Left colon (tissue), 2 donors: ENCODE data around the gene SPI1. TPM values are rescaled to one million over a fixed set of nuclear protein-coding genes. Genes with fewer than 3 reads are reported as not detected.

ENCODE experiments used
- ATAC-seq: fragments of 200-7000 bp; cut with Tn5 transposase; one replicate; pipeline ENCODE4 v1.9.1; 2020; ENCODE audit warnings: mild to moderate bottlenecking, moderate library complexity
- DNase-seq, 2 donors: peaks; one replicate each; pipeline ENCODE4 v3.0.0-alpha.2; 2020
- intact Hi-C, 2 donors: fragments of 100-400 bp; cut with DNase I in 1 of 2; cut with micrococcal nuclease in 1 of 2; formaldehyde crosslinking; loops; one replicate each; pipeline versions ENCODE4 v1.11.2 to v1.14.0; 2022; cut with DNase I, micrococcal nuclease
- long read RNA-seq: library from polyadenylated mRNA; unstranded; transcript quantifications from one replicate; pipeline ENCODE4 v2.0.0, GENCODE V29; 2021
- total RNA-seq, 2 donors: library from RNA; stranded (reverse); fragmentation: NEBNext Ultra II Directional; extraction: Animal tissue kit (Norgen Biotek cat#: 25700); gene quantifications; one replicate each; pipeline ENCODE4 v1.2.1, GENCODE V29; 2021
- donor health status: DM: no; HTN: no; CAD: no.
- donor health status: DM: yes; HTN: yes; CAD: no.

The SPI1 gene
- 10 to 100 TPM in 1 of 2 donors, 1 to 10 TPM in 1; 5.0 to 15.8 TPM for total RNA-seq
- long read RNA-seq, partial matches to known transcripts, result 1 of 2 reads
- long read RNA-seq, other reads (novel, unspliced or antisense), result 0 of 2 reads

GRCh38 chr11:47378010-47378835 is at the start of gene SPI1:
Gene SPI1, minus strand, starts transcription at chr11:47378547. Its CDS starts 194 bp downstream, at chr11:47378353.
- ATAC-seq (peak; percentile 28), DNase-seq (peak; percentile 68 to 72)
- intact Hi-C loops, result loop anchor here (10.0 kb wide), 2 partner anchors 67 to 77 kb away; partner anchors contain the start of gene RAPSN (in 1 of the 2)

DNA sequence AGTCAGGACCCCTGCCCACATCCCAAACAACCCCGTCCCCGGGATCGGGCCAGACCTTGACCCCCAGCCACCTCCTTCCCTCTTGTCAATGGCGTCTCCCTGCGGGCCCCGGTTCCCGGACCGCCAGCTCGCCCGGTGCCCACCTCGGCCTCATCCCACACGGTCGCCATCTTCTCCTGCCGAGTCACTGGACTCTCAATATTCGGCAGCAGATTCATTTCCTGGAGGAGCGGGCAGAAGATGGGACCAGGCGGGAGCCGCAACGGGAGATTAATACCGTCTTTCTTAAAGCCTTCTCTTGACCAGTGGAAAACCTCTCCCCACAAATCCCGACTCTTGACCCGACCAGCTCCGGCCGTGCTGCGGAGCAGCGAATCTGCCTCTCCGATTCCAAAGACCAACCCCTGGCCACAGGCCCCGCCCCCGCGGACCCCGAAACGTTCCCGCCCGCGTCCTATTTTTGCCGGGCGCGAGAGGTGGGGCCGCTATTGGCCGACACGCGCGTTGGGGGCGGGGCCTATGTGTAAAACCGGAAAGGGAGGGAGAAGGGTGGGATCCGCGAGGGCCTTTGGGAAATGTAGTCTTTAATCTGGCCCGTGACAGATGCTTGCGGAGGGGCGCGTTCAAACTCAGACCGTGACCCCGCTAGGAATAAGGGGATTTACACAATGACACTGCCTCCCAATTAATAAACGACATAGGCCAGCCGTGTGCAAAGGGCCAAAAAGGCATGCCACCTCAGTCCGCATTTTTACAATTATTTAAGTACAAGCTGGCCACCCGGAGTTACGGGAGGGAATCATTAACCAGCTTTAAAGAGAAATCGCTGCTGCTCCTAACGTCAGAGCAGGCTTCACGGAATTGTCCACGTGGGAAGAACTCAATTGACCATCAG is 48.0 kb upstream of the SPI1 start, which contains the start of gene PSMC3:
Gene PSMC3 (minus strand): TSS at position 378 of the 895 bp plus-strand sequence. CDS start 160 bp downstream, at position 218.
- peak; percentile 96 for ATAC-seq
- intact Hi-C loops, result no loop called here

DNA sequence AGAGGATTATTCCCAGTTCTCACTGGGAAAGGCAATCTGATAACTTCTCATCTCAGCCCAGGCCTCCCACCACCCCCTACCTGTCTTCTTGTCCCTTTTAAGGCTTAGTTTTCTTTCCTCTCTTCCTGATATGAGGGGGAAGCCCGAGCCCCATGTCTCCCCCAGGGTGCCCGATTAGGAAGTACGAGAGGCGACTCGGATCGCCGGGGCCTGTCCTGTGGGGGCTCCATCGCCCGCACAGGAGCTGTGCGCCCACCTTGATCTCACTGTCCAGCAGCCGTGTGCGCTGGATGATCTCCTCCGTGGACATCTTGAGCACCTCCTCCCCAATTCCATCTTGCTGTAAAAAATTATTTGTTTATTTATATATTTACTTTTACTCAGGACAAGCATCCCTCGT is 47.3 kb upstream of the SPI1 start:
- DNase-seq (no peak), ATAC-seq (no peak)
- intact Hi-C loops, result no loop called here

More for the DNA sequence above, 48.0 kb upstream of the SPI1 start, which contains the start of gene PSMC3:
- peak; percentile 98 to 100 for DNase-seq

DNA sequence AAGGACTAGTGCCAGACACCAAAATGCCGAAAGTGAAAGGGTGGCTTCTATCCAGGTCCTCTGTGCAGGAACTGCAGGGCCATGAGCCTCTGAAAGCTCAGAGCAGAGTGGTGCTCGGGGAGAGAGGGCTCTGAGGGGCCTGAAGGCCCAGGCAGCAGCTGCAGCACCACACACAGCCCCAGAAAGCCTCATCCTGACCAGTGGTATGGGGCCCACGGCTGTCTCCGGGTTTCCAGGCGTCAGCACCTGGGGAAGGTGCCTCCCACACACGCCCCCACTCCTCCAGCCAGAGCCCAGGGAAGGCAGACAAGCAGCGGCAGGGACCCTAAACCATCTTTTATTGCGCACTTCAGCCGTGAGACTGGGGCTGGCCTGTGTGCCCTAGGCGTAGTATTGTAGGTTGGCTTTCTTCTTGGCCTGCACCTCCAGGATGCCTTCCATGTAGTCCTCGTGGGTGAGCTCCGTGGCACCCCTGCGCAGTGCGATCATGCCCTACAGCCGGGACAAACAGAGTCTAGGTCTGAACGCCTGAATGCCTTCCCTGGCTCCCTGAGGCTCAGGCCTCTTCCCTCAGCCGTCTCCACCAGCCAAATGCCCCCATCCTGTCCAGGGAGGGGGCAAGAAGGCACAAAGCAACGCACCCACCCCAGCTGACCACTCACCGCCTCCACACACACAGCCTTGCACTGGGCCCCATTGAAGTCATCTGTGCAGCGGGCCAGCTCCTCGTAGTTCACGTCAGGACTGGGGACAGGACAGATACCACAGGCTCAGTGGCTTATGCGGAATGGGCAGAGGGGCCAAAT is 40.3 kb upstream of the SPI1 start:
- DNase-seq (no peak), ATAC-seq (no peak)
- intact Hi-C loops, result no loop called here

- DNase-seq, result no peak
- no peak for ATAC-seq
- intact Hi-C loops, result no loop called here
Measured at GRCh38 chr11:47417712-47418111, 39.4 kb upstream of the SPI1 start.

DNA sequence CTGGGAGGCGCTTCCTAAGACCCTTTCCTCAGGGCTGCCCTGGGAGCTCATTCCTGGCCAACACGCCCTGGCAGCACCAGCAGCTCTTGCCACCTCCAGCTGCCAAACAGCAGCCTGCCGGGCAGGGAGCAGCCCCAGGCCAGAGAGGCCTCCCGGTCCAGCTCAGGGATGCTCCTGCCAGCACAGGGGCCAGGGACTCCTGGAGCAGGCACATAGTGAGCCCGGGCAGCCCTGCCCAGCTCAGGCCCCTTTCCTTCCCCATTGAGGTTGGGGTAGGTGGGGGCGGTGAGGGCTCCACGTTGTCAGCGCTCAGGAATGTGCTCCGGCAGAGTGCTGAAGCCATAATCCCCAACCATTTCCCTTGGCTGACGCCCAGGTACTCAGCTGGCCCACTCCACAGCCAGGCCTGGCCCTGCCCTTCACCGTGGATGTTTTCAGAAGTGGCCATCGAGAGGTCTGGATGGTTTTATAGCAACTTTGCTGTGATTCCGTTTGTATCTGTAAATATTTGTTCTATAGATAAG is 37.7 kb upstream of the SPI1 start:
- DNase-seq (peak; percentile 67 to 68), ATAC-seq (peak; percentile 59)
- intact Hi-C loops, result no loop called here

GRCh38 chr11:47415091-47415854 is 36.9 kb upstream of the SPI1 start:
- ATAC-seq (no peak), DNase-seq (no peak)
- intact Hi-C loops, result no loop called here

DNA sequence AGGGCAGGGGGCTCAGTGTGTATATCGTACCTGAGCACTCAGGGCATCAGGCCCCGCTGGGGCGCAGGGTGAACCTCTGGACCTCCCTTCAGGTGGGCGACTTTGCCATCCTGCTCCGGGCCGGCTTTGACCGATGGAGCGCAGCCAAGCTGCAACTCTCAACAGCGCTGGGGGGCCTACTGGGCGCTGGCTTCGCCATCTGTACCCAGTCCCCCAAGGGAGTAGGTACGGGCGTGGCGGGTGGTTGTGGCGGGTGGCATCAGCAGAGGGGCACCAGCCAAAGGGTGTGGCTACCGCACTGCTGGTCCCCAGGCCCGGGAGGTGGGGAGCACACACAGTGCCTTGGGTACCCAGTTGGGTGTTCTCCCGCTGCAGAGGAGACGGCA is 36.3 kb upstream of the SPI1 start:
- DNase-seq (no peak), ATAC-seq (no peak)
- intact Hi-C loops, result no loop called here

DNA sequence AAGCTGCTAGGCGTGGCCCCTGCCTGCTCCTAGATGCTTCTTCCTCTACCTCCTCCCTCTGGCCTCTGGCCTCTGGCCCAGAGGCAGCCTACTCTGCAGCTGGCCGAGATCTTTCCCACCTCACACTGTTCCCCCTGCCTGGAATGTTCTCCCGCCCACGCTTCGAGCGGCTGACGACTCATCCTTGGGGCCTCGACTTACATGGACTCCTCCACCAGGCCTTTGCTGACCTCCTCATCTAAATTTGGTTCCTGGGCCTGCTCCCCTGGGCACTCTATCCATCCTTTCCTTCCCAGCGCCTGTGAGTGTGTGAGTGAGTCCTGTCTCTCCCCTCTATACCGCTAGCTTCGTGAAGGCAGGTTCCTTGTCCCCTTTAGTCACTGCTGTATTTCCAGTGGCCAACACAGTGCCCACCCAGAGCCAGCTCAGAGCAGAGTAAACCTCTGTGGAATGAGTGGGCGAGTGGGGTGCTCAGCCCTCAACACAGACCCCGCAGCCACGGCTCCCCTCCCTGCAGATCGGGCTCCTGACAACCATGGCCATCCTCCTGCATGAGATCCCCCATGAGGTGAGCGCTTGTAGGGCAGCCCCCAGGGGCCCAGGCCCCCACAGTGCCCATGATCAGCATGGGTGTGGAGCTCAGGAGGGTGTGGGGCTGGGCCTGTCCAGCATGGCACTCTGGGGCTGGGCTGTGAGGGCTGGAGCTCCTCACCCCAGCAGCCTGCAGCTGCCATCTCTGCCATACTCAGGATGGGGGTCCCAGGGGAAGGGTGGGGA is 35.7 kb upstream of the SPI1 start:
- intact Hi-C loops, result no loop called here
- no peak for ATAC-seq
- DNase-seq, result no peak

GRCh38 chr11:47413351-47413750 is 35.0 kb upstream of the SPI1 start:
- DNase-seq (no peak), ATAC-seq (no peak)
- intact Hi-C loops, result no loop called here

DNA sequence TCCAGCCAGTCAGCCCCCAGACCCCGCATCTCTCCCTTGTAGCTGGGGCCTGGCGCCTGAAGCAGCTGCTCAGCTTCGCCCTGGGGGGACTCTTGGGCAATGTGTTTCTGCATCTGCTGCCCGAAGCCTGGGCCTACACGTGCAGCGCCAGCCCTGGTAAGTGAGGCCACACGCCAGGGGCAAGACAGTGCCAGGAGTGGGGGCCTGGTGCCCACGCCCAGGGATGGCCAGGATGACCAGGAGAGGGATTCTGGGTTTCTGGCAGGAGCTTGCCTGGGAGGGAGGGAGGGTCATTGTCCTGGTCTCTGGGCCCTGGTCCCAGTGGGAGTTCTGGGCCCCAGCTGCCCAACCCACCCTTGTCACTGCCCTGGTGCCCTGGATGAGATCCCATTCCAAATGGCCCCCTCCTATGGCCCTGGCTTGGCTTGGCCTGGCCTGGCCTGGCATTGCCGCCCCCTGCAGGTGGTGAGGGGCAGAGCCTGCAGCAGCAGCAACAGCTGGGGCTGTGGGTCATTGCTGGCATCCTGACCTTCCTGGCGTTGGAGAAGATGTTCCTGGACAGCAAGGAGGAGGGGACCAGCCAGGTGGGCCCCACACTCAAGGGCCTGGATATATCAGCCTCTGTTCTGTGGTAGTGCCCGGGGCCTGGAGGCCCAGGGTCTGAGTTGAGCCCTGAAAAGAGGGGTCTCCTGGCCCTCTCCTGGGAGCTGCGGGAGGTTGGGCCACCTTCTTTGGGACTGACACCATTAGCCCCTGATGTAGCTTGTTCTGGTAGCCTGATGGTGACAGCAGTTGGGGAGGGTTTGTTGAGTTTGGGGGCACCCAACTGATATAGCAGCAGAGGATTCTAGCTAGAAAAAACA is 33.8 kb upstream of the SPI1 start:
- DNase-seq (peak in 1 of 2 donors; percentile 56), ATAC-seq (no peak)
- intact Hi-C loops, result no loop called here

- DNase-seq (no peak), ATAC-seq (no peak)
- intact Hi-C loops, result no loop called here
Measured at GRCh38 chr11:47410370-47411264, 32.3 kb upstream of the SPI1 start.

DNA sequence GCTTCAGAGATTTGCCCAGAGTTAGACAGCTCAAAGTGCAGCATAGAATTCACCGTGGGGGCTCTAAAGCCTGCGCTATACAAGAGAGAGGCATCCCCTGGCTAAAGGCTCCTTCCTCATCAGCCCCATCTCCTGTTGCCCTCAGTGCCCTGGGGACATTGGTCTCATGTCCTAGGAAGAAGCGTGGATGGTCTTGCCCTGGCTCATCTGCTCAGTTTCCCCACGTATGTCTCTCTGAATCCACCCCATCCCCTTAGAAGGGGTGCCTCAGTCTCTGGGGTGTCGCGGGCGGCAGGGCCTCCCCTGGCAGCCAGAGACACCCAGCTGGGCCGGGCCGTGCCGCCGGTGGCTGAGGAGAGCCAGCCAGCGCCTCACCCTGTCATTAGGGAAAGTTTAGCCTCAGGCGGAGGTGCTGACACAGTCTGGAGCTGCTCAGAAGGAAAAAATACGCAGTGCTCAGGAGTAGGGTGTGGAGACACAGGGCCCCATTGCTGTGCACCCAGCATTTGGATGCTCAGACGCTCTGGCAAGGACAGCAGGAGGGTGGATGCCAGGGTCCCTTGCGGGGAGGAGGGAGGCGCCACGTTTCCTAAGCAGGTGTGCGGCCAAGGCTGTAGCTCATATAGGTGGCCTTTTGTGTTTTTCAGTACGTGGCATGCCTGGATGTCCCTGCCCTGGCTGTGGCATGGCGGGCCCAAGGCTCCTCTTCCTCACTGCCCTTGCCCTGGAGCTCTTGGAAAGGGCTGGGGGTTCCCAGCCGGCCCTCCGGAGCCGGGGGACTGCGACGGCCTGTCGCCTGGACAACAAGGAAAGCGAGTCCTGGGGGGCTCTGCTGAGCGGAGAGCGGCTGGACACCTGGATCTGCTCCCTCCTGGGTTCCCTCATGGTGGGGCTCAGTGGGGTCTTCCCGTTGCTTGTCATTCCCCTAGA is 31.4 kb upstream of the SPI1 start:
- DNase-seq, result no peak
- no peak for ATAC-seq
- intact Hi-C loops, result no loop called here
